HCT116 (cell line): ENCODE results near the gene SLCO1A2.

Source experiments
- CEBPB ChIP-seq: IDR thresholded peaks from 2 replicates; pipeline ENCODE4 v1.6.1; 2012; ENCODE audit warnings: low read depth
- JUND ChIP-seq: IDR thresholded peaks from 2 replicates; pipeline ENCODE4 v1.6.1; 2012
- POLR2A ChIP-seq: IDR thresholded peaks from 2 replicates; pipeline ENCODE4 v1.7.0; 2011; ENCODE audit warnings: borderline replicate concordance; ENCODE audit not compliant: insufficient read depth, insufficient read length; ENCODE audit errors: extremely low read depth
- POLR2AphosphoS5 ChIP-seq: IDR thresholded peaks from 2 replicates; pipeline ENCODE4 v1.6.1; 2011; ENCODE audit warnings: mild to moderate bottlenecking, low read depth, low read length, moderate library complexity
- REST ChIP-seq: IDR thresholded peaks from 2 replicates; pipeline ENCODE4 v1.6.1; 2012; ENCODE audit warnings: low read depth
- SP1 ChIP-seq: IDR thresholded peaks from 2 replicates; pipeline ENCODE4 v1.6.1; 2012; ENCODE audit warnings: low read depth
- YY1 ChIP-seq: IDR thresholded peaks from 2 replicates; pipeline ENCODE4 v1.6.1; 2011; ENCODE audit warnings: low read length, low read depth, moderate library complexity, mild to moderate bottlenecking; ENCODE audit not compliant: insufficient replicate concordance; ENCODE audit errors: extremely low read depth
- TF ChIP-seq, protein P1 (sequence below), 3 experiments: fragments of 200-600 bp in 1 of 3; sonication (generic) in 1 of 3; IDR thresholded peaks in 2 of 3; conservative IDR thresholded peaks in 1 of 3; 2 replicates each; pipeline ENCODE4 v1.5.1; 2012 to 2017; ENCODE audit warnings: low read depth in 2 of 3, low read length in 2 of 3, antibody characterized with exemption in 1 of 3, borderline replicate concordance in 1 of 3, control low read depth in 1 of 3, mild to moderate bottlenecking in 1 of 3, mixed read lengths in 1 of 3, mixed run types in 1 of 3, moderate library complexity in 1 of 3; ENCODE audit not compliant: insufficient read depth in 1 of 3
- TF ChIP-seq, protein P2 (sequence below): IDR thresholded peaks from 2 replicates; pipeline ENCODE4 v1.6.1; 2011; ENCODE audit warnings: mild to moderate bottlenecking, low read length, moderate library complexity; ENCODE audit not compliant: insufficient replicate concordance; ENCODE audit errors: extremely low read depth

- TF ChIP-seq, protein P1, sequence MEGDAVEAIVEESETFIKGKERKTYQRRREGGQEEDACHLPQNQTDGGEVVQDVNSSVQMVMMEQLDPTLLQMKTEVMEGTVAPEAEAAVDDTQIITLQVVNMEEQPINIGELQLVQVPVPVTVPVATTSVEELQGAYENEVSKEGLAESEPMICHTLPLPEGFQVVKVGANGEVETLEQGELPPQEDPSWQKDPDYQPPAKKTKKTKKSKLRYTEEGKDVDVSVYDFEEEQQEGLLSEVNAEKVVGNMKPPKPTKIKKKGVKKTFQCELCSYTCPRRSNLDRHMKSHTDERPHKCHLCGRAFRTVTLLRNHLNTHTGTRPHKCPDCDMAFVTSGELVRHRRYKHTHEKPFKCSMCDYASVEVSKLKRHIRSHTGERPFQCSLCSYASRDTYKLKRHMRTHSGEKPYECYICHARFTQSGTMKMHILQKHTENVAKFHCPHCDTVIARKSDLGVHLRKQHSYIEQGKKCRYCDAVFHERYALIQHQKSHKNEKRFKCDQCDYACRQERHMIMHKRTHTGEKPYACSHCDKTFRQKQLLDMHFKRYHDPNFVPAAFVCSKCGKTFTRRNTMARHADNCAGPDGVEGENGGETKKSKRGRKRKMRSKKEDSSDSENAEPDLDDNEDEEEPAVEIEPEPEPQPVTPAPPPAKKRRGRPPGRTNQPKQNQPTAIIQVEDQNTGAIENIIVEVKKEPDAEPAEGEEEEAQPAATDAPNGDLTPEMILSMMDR (IDR thresholded peaks at IDR 0.05 in 2 of 3, conservative IDR thresholded peaks at IDR 0.05 in 1 of 3; ENCODE audit: borderline replicate concordance in 1 of 3, insufficient read depth in 1 of 3, low read depth in 2 of 3, low read length in 2 of 3) = no peak
- TF ChIP-seq CEBPB = no peak
- no peak for TF ChIP-seq JUND
- no peak for TF ChIP-seq REST
- no peak for TF ChIP-seq POLR2A
- TF ChIP-seq, protein P2, sequence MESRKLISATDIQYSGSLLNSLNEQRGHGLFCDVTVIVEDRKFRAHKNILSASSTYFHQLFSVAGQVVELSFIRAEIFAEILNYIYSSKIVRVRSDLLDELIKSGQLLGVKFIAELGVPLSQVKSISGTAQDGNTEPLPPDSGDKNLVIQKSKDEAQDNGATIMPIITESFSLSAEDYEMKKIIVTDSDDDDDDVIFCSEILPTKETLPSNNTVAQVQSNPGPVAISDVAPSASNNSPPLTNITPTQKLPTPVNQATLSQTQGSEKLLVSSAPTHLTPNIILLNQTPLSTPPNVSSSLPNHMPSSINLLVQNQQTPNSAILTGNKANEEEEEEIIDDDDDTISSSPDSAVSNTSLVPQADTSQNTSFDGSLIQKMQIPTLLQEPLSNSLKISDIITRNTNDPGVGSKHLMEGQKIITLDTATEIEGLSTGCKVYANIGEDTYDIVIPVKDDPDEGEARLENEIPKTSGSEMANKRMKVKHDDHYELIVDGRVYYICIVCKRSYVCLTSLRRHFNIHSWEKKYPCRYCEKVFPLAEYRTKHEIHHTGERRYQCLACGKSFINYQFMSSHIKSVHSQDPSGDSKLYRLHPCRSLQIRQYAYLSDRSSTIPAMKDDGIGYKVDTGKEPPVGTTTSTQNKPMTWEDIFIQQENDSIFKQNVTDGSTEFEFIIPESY = no peak
- TF ChIP-seq YY1 = no peak
- TF ChIP-seq SP1 = no peak
- no peak for TF ChIP-seq POLR2AphosphoS5
Measured at GRCh38 chr12:21323736-21324135, 11.0 kb downstream of the SLCO1A2 start.
